GM12864 (cell line): ENCODE results near the gene MRGPRE.

Source experiments
- DNase-seq: peaks from one replicate; pipeline ENCODE4 v3.0.0-alpha.2; 2011; ENCODE audit warnings: low read depth
- H3K4me3 ChIP-seq: 2 replicates; pipeline ENCODE4 v1.5.1; 2011; ENCODE audit warnings: mild to moderate bottlenecking, low read depth, low read length, control low read depth
- CTCF ChIP-seq: IDR thresholded peaks from 2 replicates; pipeline ENCODE4 v1.5.1; 2011; ENCODE audit warnings: low read depth, mild to moderate bottlenecking, moderate library complexity, low read length, control low read depth, inconsistent platforms; ENCODE audit errors: missing control alignments

The MRGPRE gene

GRCh38 chr11:3204141-3205015 is 27.8 kb downstream of the MRGPRE start:
- TF ChIP-seq CTCF = no peak
- no peak for DNase-seq
- no peak overlapping the region for H3K4me3 ChIP-seq

GRCh38 chr11:3203221-3204043 is 28.8 kb downstream of the MRGPRE start:
- no peak overlapping the region for H3K4me3 ChIP-seq
- no peak for DNase-seq
- no peak for TF ChIP-seq CTCF

GRCh38 chr11:3202759-3203158 is 29.5 kb downstream of the MRGPRE start:
- TF ChIP-seq CTCF = no peak
- no peak overlapping the region for H3K4me3 ChIP-seq
- no peak for DNase-seq

- no peak for DNase-seq
- no peak overlapping the region for H3K4me3 ChIP-seq
- TF ChIP-seq CTCF = no peak
Observed at GRCh38 chr11:3202305-3202704, 29.9 kb downstream of the MRGPRE start.

- DNase-seq = no peak
- H3K4me3 ChIP-seq = no peak overlapping the region
Observed at GRCh38 chr11:3201677-3202181, 30.5 kb downstream of the MRGPRE start.

DNA sequence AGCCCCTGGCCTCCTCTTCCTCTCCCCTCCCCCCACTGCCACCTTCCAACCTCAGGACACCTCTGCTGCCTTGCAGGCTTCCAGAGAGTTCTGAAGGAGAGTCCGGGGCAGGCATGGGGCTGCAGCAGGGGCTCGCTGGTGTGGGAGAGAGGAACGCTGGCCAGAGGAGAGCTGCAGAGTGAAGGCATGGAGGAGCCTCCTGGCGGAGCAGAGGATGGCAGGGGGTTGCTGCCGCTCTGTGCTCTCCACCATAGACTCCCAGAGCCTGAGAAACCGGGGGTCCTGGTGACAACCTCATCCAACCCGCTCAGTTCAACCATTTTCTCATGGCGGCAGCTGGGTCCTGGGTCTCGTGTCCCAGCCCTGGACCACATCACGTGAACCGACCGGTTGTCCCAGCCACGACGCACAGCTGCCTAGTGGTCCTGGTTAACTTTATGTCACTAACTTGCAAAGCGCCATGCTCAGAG is 31.1 kb downstream of the MRGPRE start:
- no peak overlapping the region for H3K4me3 ChIP-seq
- no peak for DNase-seq
- TF ChIP-seq CTCF = no peak

More at GRCh38 chr11:3201677-3202181, 30.5 kb downstream of the MRGPRE start:
- no peak for TF ChIP-seq CTCF
